Activated T-helper 17 cell treated with anti-CD3 and anti-CD28 coated beads, Interleukin-2, amount 50 U/mL, for 72 hours (primary cell): ENCODE data around the gene FAM89A. TPM values are rescaled to one million over a fixed set of nuclear protein-coding genes. Genes with fewer than 3 reads are reported as not detected.
A peak's percentile ranks its signal among the peaks of the same experiment; 100 is the strongest.
"Not testable (repeated sequence)": the region's sequence is repeated elsewhere in the genome, so short reads cannot be mapped to it uniquely, and the experiment has no call there.

Experiments used
- ATAC-seq: fragments of 150-1000 bp; cut with Tn5 transposase; replicated peaks from 2 replicates; pipeline ENCODE4 v1.10.0; 2021; ENCODE audit warnings: mild to moderate bottlenecking, moderate library complexity
- H3K27ac Mint-ChIP-seq: one replicate; pipeline ENCODE4 v1.8.0; 2022; ENCODE audit warnings: mixed read lengths
- H3K27me3 Mint-ChIP-seq: one replicate; pipeline ENCODE4 v1.8.0; 2022; ENCODE audit warnings: mixed read lengths
- H3K36me3 Mint-ChIP-seq: one replicate; pipeline ENCODE4 v1.8.0; 2022; ENCODE audit warnings: low read depth, mild to moderate bottlenecking, mixed read lengths
- H3K4me1 Mint-ChIP-seq: one replicate; pipeline ENCODE4 v1.8.0; 2022; ENCODE audit warnings: mixed read lengths
- H3K4me3 Mint-ChIP-seq: one replicate; pipeline ENCODE4 v1.8.0; 2022; ENCODE audit warnings: mild to moderate bottlenecking, mixed read lengths
- H3K9me3 Mint-ChIP-seq: one replicate; pipeline ENCODE4 v1.8.0; 2022; ENCODE audit warnings: mixed read lengths
- total RNA-seq, 2 donors: library from RNA; stranded (reverse); gene quantifications; one replicate each; pipeline ENCODE4 v1.2.3, GENCODE V29; 2022

The FAM89A gene
- total RNA-seq, 2 donors from 2014 or later = 11.2 to 17.2 TPM

GRCh38 chr1:231029841-231030240 lies 10.2 kb downstream of the FAM89A start:
- Mint-ChIP-seq H3K4me1 (peaks cover 11% of the 10 kb centered on the region), H3K4me3 (no peak overlapping the region), H3K36me3 (peaks cover 5% of the 10 kb centered on the region), H3K9me3 (no peaks in the 10 kb centered on the region), H3K27me3 (no peaks in the 10 kb centered on the region), H3K27ac (no peak overlapping the region)
- ATAC-seq = no peak

- H3K9me3 Mint-ChIP-seq, H3K4me3 Mint-ChIP-seq, H3K27me3 Mint-ChIP-seq, ATAC-seq, H3K27ac Mint-ChIP-seq, H3K36me3 Mint-ChIP-seq: not testable (repeated sequence)
- peaks cover 11% of the 10 kb centered on the region for H3K4me1 Mint-ChIP-seq
Observed at GRCh38 chr1:231029247-231029646, 10.8 kb downstream of the FAM89A start.

- Mint-ChIP-seq H3K27ac (no peak overlapping the region), H3K27me3 (no peaks in the 10 kb centered on the region), H3K36me3 (peaks cover 5% of the 10 kb centered on the region), H3K4me3 (no peak overlapping the region), H3K9me3 (no peaks in the 10 kb centered on the region), H3K4me1 (peaks cover 11% of the 10 kb centered on the region)
- ATAC-seq = no peak
Observed at GRCh38 chr1:231028682-231029081, 11.4 kb downstream of the FAM89A start.

GRCh38 chr1:231027971-231028370 lies 12.1 kb downstream of the FAM89A start:
- ATAC-seq = no peak
- Mint-ChIP-seq H3K27ac (peak overlapping the region; percentile 31), H3K27me3 (no peaks in the 10 kb centered on the region), H3K36me3 (peaks cover 5% of the 10 kb centered on the region), H3K4me3 (no peak overlapping the region), H3K4me1 (peaks cover 11% of the 10 kb centered on the region), H3K9me3 (no peaks in the 10 kb centered on the region)

GRCh38 chr1:231027136-231027925 lies 12.7 kb downstream of the FAM89A start:
- H3K27ac Mint-ChIP-seq = peak overlapping the region; percentile 31
- H3K36me3 Mint-ChIP-seq = peaks cover 5% of the 10 kb centered on the region
- no peaks in the 10 kb centered on the region for H3K9me3 Mint-ChIP-seq
- H3K4me1 Mint-ChIP-seq = peaks cover 11% of the 10 kb centered on the region
- no peak overlapping the region for H3K4me3 Mint-ChIP-seq
- no peaks in the 10 kb centered on the region for H3K27me3 Mint-ChIP-seq
- no peak for ATAC-seq

- Mint-ChIP-seq H3K36me3 (peaks cover 5% of the 10 kb centered on the region), H3K27ac (no peak overlapping the region), H3K9me3 (no peaks in the 10 kb centered on the region), H3K27me3 (no peaks in the 10 kb centered on the region), H3K4me3 (no peak overlapping the region), H3K4me1 (peaks cover 11% of the 10 kb centered on the region)
- no peak for ATAC-seq
Observed at GRCh38 chr1:231026576-231026975, 13.5 kb downstream of the FAM89A start.

- H3K4me3 Mint-ChIP-seq = no peak overlapping the region
- no peaks in the 10 kb centered on the region for H3K27me3 Mint-ChIP-seq
- ATAC-seq = no peak
- H3K27ac Mint-ChIP-seq = no peak overlapping the region
- H3K4me1 Mint-ChIP-seq = peaks cover 11% of the 10 kb centered on the region
- no peaks in the 10 kb centered on the region for H3K9me3 Mint-ChIP-seq
- H3K36me3 Mint-ChIP-seq = peaks cover 17% of the 10 kb centered on the region
Observed at GRCh38 chr1:231023150-231023549, 16.9 kb downstream of the FAM89A start.

- not testable (repeated sequence) for H3K9me3 Mint-ChIP-seq, H3K4me1 Mint-ChIP-seq, ATAC-seq
Observed at GRCh38 chr1:231022543-231022942, 17.5 kb downstream of the FAM89A start.

GRCh38 chr1:231021540-231022031 lies 18.5 kb downstream of the FAM89A start:
- ATAC-seq = no peak
- peaks cover 5% of the 10 kb centered on the region for H3K4me1 Mint-ChIP-seq
- H3K9me3 Mint-ChIP-seq = no peaks in the 10 kb centered on the region
- H3K4me3 Mint-ChIP-seq = no peak overlapping the region
- no peak overlapping the region for H3K27ac Mint-ChIP-seq
- H3K27me3 Mint-ChIP-seq = no peaks in the 10 kb centered on the region
- peaks cover 19% of the 10 kb centered on the region for H3K36me3 Mint-ChIP-seq

More at GRCh38 chr1:231022543-231022942, 17.5 kb downstream of the FAM89A start:
- not testable (repeated sequence) for H3K4me3 Mint-ChIP-seq, H3K27me3 Mint-ChIP-seq, H3K27ac Mint-ChIP-seq
- peaks cover 19% of the 10 kb centered on the region for H3K36me3 Mint-ChIP-seq

GRCh38 chr1:231020816-231021215 lies 19.2 kb downstream of the FAM89A start:
- no peaks in the 10 kb centered on the region for H3K4me1 Mint-ChIP-seq
- H3K9me3 Mint-ChIP-seq = no peaks in the 10 kb centered on the region
- H3K27me3 Mint-ChIP-seq = no peaks in the 10 kb centered on the region
- ATAC-seq = no peak
- H3K4me3 Mint-ChIP-seq = peak overlapping the region; percentile 26
- no peak overlapping the region for H3K27ac Mint-ChIP-seq
- peaks cover 14% of the 10 kb centered on the region for H3K36me3 Mint-ChIP-seq

GRCh38 chr1:231020139-231020601 lies 19.9 kb downstream of the FAM89A start:
- Mint-ChIP-seq H3K36me3 (peaks cover 14% of the 10 kb centered on the region), H3K4me1 (no peaks in the 10 kb centered on the region), H3K4me3 (peak overlapping the region; percentile 26), H3K9me3 (no peaks in the 10 kb centered on the region), H3K27me3 (no peaks in the 10 kb centered on the region), H3K27ac (no peak overlapping the region)
- peak; percentile 63 for ATAC-seq

- Mint-ChIP-seq H3K9me3 (no peaks in the 10 kb centered on the region), H3K4me3 (peak overlapping the region; percentile 26)
Observed at GRCh38 chr1:231019711-231020110, 20.3 kb downstream of the FAM89A start.

GRCh38 chr1:231016966-231017365 lies 23.1 kb downstream of the FAM89A start:
- no peaks in the 10 kb centered on the region for H3K4me1 Mint-ChIP-seq
- ATAC-seq = no peak

More at GRCh38 chr1:231019711-231020110, 20.3 kb downstream of the FAM89A start:
- Mint-ChIP-seq H3K27ac (no peak overlapping the region), H3K27me3 (no peaks in the 10 kb centered on the region), H3K4me1 (no peaks in the 10 kb centered on the region), H3K36me3 (peaks cover 14% of the 10 kb centered on the region)
- ATAC-seq = no peak

GRCh38 chr1:231016234-231016633 lies 23.8 kb downstream of the FAM89A start:
- H3K36me3 Mint-ChIP-seq = peaks cover 14% of the 10 kb centered on the region
- H3K27me3 Mint-ChIP-seq = no peaks in the 10 kb centered on the region
- H3K4me1 Mint-ChIP-seq = no peaks in the 10 kb centered on the region
- H3K27ac Mint-ChIP-seq = no peak overlapping the region
- no peak overlapping the region for H3K4me3 Mint-ChIP-seq
- H3K9me3 Mint-ChIP-seq = no peaks in the 10 kb centered on the region
- no peak for ATAC-seq

More at GRCh38 chr1:231016966-231017365, 23.1 kb downstream of the FAM89A start:
- H3K36me3 Mint-ChIP-seq = peaks cover 14% of the 10 kb centered on the region
- no peak overlapping the region for H3K4me3 Mint-ChIP-seq
- H3K27ac Mint-ChIP-seq = no peak overlapping the region
- no peaks in the 10 kb centered on the region for H3K9me3 Mint-ChIP-seq
- no peaks in the 10 kb centered on the region for H3K27me3 Mint-ChIP-seq

GRCh38 chr1:231013391-231014015 lies 26.6 kb downstream of the FAM89A start:
- Mint-ChIP-seq H3K4me1 (no peaks in the 10 kb centered on the region), H3K27ac (no peak overlapping the region), H3K27me3 (no peaks in the 10 kb centered on the region), H3K4me3 (no peak overlapping the region), H3K36me3 (peaks cover 5% of the 10 kb centered on the region), H3K9me3 (no peaks in the 10 kb centered on the region)
- no peak for ATAC-seq
